Measurements from ENCODE around the gene F5. TPM values are rescaled to one million over a fixed set of nuclear protein-coding genes. Genes with fewer than 3 reads are reported as not detected.

Gene F5
- total and polyA plus RNA-seq, 2 experiments from 2014 or later, result 0.16 TPM; not detected in 1

DNA sequence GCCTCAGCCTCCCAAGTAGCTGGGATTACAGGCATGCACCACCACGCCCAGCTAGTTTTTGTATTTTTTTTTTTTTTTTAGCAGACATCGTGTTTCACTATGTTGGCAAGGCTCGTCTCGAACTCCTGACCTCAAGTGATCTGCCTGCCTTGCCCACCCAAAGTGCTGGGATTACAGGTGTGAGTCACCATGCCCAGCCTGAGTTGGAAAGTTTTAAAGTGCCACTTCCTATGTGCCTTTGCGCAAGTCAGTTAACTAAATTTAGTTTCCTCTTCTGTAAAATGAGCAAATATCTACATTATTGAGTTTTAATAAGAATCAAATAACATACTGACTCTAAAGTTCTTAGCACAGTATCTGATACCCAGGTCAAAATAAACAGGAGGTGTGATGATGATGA lies 112.9 kb downstream of the F5 start:
- Histone ChIP-seq H3K27ac (ENCODE audit: low read depth) (no peak overlapping the region), H3K4me1 (ENCODE audit: insufficient read depth) (no peaks in the 10 kb centered on the region), H3K79me2 (replicated peaks; ENCODE audit: insufficient read depth) (peaks cover 26% of the 10 kb centered on the region), H3K27me3 (ENCODE audit: insufficient read depth) (no peaks in the 10 kb centered on the region), H3F3A (replicated peaks; ENCODE audit: low read depth) (no peaks in the 10 kb centered on the region), H3K4me3 (no peak overlapping the region), H3K4me2 (no peak overlapping the region), H3K36me3 (ENCODE audit: insufficient read depth) (peaks cover 7% of the 10 kb centered on the region), H4K20me1 (replicated peaks; ENCODE audit: insufficient read depth) (peaks cover 7% of the 10 kb centered on the region; the same call in 1 of the 2 replicates), H2AFZ (no peak overlapping the region), H3K9me2 (ENCODE audit: insufficient read depth) (no peaks in the 10 kb centered on the region)
- TF ChIP-seq, protein P1, sequence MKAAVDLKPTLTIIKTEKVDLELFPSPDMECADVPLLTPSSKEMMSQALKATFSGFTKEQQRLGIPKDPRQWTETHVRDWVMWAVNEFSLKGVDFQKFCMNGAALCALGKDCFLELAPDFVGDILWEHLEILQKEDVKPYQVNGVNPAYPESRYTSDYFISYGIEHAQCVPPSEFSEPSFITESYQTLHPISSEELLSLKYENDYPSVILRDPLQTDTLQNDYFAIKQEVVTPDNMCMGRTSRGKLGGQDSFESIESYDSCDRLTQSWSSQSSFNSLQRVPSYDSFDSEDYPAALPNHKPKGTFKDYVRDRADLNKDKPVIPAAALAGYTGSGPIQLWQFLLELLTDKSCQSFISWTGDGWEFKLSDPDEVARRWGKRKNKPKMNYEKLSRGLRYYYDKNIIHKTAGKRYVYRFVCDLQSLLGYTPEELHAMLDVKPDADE (IDR thresholded peaks at IDR 0.05), result no peak
- no peak for TF ChIP-seq ZNF114 (CRISPR knock-in tag; IDR thresholded peaks at IDR 0.05)
- no peak for TF ChIP-seq EZH2 (IDR thresholded peaks at IDR 0.05; ENCODE audit: low read depth, unreplicated experiment)
- TF ChIP-seq ZNF331 (CRISPR knock-in tag; IDR thresholded peaks at IDR 0.05; ENCODE audit: low read depth), result no peak
- no peak for TF ChIP-seq POLR2AphosphoS5 (IDR thresholded peaks at IDR 0.05; ENCODE audit: low read depth)
- TF ChIP-seq CTCF (conservative IDR thresholded peaks at IDR 0.05; ENCODE audit: low read depth in 2 of 2), result no peak
- no peak for TF ChIP-seq REST (IDR thresholded peaks at IDR 0.05; ENCODE audit: unreplicated experiment)
- no peak for TF ChIP-seq JUNB (IDR thresholded peaks at IDR 0.05; ENCODE audit: unreplicated experiment)
- TF ChIP-seq CREB1 (CRISPR knock-in tag; IDR thresholded peaks at IDR 0.05; ENCODE audit: low read depth), result no peak
- TF ChIP-seq NANOG (IDR thresholded peaks at IDR 0.05; ENCODE audit: borderline replicate concordance), result no peak
- TF ChIP-seq EZH2phosphoT487 (IDR thresholded peaks at IDR 0.05; ENCODE audit: unreplicated experiment), result no peak
- no peak for TF ChIP-seq STAT1 (IDR thresholded peaks at IDR 0.05; ENCODE audit: unreplicated experiment)
- TF ChIP-seq ZNF462 (CRISPR knock-in tag; IDR thresholded peaks at IDR 0.05), result no peak
- no peaks in the 10 kb centered on the region for H3K9me3 Mint-ChIP-seq
- peaks cover 13% of the 10 kb centered on the region for H3K36me3 Mint-ChIP-seq (ENCODE audit: low read depth)
- H3K27ac Mint-ChIP-seq, result no peak overlapping the region
- DNase-seq (ENCODE audit: low spot score), result no peak
- ATAC-seq, result no peak
- no peak overlapping the region for H3K4me3 Mint-ChIP-seq
- H3K4me1 Mint-ChIP-seq, result no peaks in the 10 kb centered on the region
- peaks cover 2% of the 10 kb centered on the region for H3K27me3 Mint-ChIP-seq (ENCODE audit: insufficient read depth, low read depth, poor library complexity)
